ENCODE results near the gene MYNN.

DNA sequence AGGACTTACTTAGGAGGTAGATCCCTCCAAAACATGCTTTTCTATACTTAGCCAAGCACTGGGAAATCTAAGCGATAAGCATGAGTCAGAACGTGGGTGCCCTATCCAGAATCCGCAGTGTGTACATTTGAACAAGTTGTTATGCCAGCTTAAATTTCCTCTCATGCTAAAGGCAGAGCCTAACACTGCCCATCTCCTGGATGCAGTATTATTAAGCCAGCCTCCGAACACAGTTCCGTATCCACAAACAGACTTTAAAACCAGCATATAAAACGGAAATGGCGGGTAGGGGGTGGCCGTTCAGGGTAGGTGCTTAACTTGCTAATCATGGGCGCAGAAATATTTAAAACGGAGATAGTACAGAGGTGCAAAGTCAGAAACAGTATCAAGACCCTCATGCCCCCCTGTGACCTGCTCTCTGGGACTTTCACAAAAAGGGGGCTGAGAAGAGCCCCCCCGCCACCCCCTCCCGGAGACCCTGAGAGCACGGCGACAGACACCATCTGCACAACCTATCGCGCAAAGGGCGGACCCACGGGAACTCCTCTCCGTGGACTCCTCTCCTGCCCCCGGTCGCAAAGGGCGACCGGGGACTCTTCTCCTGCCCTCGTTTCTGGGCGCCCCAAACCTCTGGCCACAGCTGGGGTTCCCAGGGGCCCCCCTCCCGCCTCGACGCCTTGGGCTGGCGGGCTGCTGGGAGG lies 38.6 kb downstream of the MYNN start:
- TF ChIP-seq, protein P1, sequence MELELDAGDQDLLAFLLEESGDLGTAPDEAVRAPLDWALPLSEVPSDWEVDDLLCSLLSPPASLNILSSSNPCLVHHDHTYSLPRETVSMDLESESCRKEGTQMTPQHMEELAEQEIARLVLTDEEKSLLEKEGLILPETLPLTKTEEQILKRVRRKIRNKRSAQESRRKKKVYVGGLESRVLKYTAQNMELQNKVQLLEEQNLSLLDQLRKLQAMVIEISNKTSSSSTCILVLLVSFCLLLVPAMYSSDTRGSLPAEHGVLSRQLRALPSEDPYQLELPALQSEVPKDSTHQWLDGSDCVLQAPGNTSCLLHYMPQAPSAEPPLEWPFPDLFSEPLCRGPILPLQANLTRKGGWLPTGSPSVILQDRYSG (tag; conservative IDR thresholded peaks at IDR 0.05; ENCODE audit: low read depth) = no peak
- no peak for TF ChIP-seq KLF16 (IDR thresholded peaks at IDR 0.05)

Measured in K562 (cell line).